Measurements from ENCODE around the gene PFDN4.

DNA sequence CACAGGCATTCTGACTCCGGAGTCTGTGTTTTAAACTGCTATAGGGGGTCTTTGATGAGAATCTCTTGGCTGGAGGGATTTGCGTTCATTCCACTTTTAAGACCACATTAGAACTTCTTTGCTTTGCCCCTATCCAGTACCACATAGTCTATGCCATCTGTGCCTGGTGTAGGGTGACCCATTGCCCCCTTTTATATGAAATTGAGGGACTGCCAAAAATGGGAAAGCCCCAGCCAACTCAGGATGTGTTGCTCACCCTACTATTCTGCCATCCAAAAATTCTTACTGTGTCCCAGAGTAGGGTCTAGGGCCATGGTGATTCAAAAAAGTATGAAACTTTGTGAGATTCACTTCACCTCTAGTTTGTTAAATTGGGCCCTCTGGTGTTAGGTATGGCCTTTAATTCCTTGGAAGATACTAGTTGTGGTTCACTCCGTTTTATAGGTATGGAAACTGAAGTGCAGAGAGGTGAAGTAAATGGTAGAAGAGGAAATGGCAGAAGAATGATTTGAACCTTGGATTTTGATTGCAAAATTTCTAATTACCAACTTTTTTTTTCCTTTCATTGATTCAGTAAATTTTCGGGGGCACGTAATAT, 1.4 kb downstream of the PFDN4 start:
- TF ChIP-seq POLR2AphosphoS5 (IDR thresholded peaks at IDR 0.05; ENCODE audit: low read depth, low read length) (no peak), POLR2A (IDR thresholded peaks at IDR 0.05; ENCODE audit: low read depth, low read length) (no peak)

Data from GM12891 (cell line).